Measurements from ENCODE around the gene AKTIP.

GRCh38 chr16:53503991-53504663, 1.1 kb upstream of the AKTIP start:
- TF ChIP-seq, protein P1, sequence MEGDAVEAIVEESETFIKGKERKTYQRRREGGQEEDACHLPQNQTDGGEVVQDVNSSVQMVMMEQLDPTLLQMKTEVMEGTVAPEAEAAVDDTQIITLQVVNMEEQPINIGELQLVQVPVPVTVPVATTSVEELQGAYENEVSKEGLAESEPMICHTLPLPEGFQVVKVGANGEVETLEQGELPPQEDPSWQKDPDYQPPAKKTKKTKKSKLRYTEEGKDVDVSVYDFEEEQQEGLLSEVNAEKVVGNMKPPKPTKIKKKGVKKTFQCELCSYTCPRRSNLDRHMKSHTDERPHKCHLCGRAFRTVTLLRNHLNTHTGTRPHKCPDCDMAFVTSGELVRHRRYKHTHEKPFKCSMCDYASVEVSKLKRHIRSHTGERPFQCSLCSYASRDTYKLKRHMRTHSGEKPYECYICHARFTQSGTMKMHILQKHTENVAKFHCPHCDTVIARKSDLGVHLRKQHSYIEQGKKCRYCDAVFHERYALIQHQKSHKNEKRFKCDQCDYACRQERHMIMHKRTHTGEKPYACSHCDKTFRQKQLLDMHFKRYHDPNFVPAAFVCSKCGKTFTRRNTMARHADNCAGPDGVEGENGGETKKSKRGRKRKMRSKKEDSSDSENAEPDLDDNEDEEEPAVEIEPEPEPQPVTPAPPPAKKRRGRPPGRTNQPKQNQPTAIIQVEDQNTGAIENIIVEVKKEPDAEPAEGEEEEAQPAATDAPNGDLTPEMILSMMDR (IDR thresholded peaks at IDR 0.05): no peak
- no peak for TF ChIP-seq POLR2A (IDR thresholded peaks at IDR 0.05)
